Activated naive CD4-positive, alpha-beta T cell treated with anti-CD3 and anti-CD28 coated beads for 36 hours (primary cell): ENCODE measurements around the gene SNRPA. TPM values are rescaled to one million over a fixed set of nuclear protein-coding genes. Genes with fewer than 3 reads are reported as not detected.
A peak's percentile ranks its signal among the peaks of the same experiment; 100 is the strongest.

Experiments
- CTCF ChIA-PET: fragments of 350-600 bp; sonication (Branson Sonifier 250); formaldehyde crosslinking; loops from one replicate; lab custom pipeline; 2021; ENCODE audit warnings: antibody characterized with exemption; lab: Charles Lee
- DNase-seq: peaks from one replicate; pipeline ENCODE4 v3.0.0-alpha.2; 2020
- H3K27ac Mint-ChIP-seq: one replicate; pipeline ENCODE4 v1.8.0; 2021; ENCODE audit warnings: mild to moderate bottlenecking, mixed read lengths
- H3K27me3 Mint-ChIP-seq: one replicate; pipeline ENCODE4 v1.8.0; 2021; ENCODE audit warnings: low read depth, mixed read lengths
- H3K36me3 Mint-ChIP-seq: one replicate; pipeline ENCODE4 v1.8.0; 2021; ENCODE audit warnings: low read depth, mixed read lengths
- H3K4me1 Mint-ChIP-seq: one replicate; pipeline ENCODE4 v1.8.0; 2021; ENCODE audit warnings: low read depth, mixed read lengths
- H3K4me3 Mint-ChIP-seq: one replicate; pipeline ENCODE4 v1.8.0; 2021; ENCODE audit warnings: mild to moderate bottlenecking, moderate library complexity, mixed read lengths
- H3K9me3 Mint-ChIP-seq: one replicate; pipeline ENCODE4 v1.8.0; 2021; ENCODE audit warnings: mixed read lengths
- intact Hi-C: fragments of 100-400 bp; cut with micrococcal nuclease; formaldehyde crosslinking; loops from one replicate; pipeline ENCODE4 v1.15.1; 2023
- total RNA-seq, 2 experiments: library from RNA; stranded (reverse); gene quantifications; one replicate each; pipeline ENCODE4 v1.2.3, GENCODE V29; 2021

The SNRPA gene
- total RNA-seq, 2 experiments from 2014 or later = 264 to 312 TPM

- Mint-ChIP-seq H3K4me3 (peak overlapping the region; percentile 95), H3K36me3 (peaks cover 19% of the 10 kb centered on the region), H3K4me1 (peaks cover 39% of the 10 kb centered on the region), H3K27ac (peak overlapping the region; percentile 97), H3K9me3 (no peaks in the 10 kb centered on the region), H3K27me3 (no peaks in the 10 kb centered on the region)
- intact Hi-C loops = loop anchor here (1.0 to 5.0 kb wide), 4 partner anchors 100 to 638 kb away; partner anchors contain the start of genes C19orf47, PLD3, SERTAD1 and TGFB1
- peak; percentile 96 for DNase-seq
- CTCF ChIA-PET = no interaction called here
Observed at GRCh38 chr19:40714441-40715299, 36.3 kb upstream of the SNRPA start.

- H3K27ac Mint-ChIP-seq = peak overlapping the region; percentile 97
- peaks cover 53% of the 10 kb centered on the region for H3K4me1 Mint-ChIP-seq
- intact Hi-C loops = loop anchor here (1.0 to 5.0 kb wide), 10 partner anchors 8 to 636 kb away; partner anchors contain the start of genes ACTMAP, NUMBL, SERTAD1 and TGFB1
Observed at GRCh38 chr19:40716031-40716481, 34.9 kb upstream of the SNRPA start.

DNA sequence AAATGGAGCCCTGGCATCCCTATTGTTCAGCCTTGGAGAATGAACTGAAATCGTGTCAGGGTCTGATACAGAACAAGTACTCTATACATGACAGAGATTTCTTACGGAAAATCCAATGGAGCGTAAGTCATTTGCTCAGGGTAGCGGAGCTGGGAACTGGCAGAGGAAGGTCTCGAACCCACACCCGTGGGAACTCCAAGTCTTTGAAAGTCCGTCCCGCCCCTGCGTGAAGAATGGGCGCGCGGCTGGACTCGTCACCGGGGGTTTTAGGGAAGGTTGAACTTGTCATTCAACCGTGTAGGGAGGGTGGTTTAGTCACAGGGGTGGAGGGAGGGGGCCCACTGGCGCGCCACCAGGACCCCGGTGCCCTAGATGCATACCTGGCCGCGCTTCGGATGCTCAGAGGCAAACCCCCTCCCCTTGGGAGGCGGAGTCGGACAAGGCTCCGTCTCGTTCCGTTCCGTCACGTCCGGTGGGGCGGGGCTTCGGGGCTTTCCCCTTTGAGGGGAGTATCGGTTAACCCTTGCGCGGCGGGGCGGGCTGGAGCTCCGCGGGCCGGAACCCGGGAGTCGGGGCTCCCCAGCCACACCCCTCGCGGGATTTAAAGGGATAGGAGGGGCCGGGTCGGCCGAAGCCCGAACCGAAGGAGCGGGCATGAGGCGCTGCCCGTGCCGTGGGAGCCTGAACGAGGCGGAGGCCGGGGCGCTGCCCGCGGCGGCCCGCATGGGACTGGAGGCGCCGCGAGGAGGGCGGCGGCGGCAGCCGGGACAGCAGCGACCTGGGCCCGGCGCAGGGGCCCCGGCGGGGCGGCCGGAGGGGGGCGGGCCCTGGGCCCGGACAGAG, 34.3 kb upstream of the SNRPA start, which contains the start of the genes COQ8B and ITPKC:
TSS of gene COQ8B (minus strand) at position 405 of the 843 bp plus-strand sequence. CDS start 2,254 bp downstream, outside the sequence.
TSS of gene ITPKC (plus strand) at position 631 of the 843 bp plus-strand sequence. CDS start at position 655, 24 bp downstream.
- H3K4me3 Mint-ChIP-seq = peak within 1 kb of the TSS; percentile 95
- intact Hi-C loops = loop anchor here (1.0 to 5.0 kb wide), 10 partner anchors 8 to 636 kb away; partner anchors contain the start of genes ACTMAP, NUMBL, SERTAD1 and TGFB1
- no peaks in the 10 kb centered on the region for H3K9me3 Mint-ChIP-seq
- no peaks in the 10 kb centered on the region for H3K27me3 Mint-ChIP-seq
- peaks cover 12% of the 10 kb centered on the region for H3K36me3 Mint-ChIP-seq
- CTCF ChIA-PET = interaction anchor here (0.6 to 2.0 kb wide), 7 partner anchors 36 to 90 kb away, joined by 3 to 7 read pairs (median 3); partner anchors contain the start of genes EGLN2 and RAB4B
- H3K27ac Mint-ChIP-seq = peak within 1 kb of the TSS; percentile 97
- H3K4me1 Mint-ChIP-seq = peaks cover 54% of the 10 kb centered on the region
- DNase-seq = peak; percentile 100

More at GRCh38 chr19:40716031-40716481, 34.9 kb upstream of the SNRPA start:
- peak; percentile 83 for DNase-seq
- H3K27me3 Mint-ChIP-seq = no peaks in the 10 kb centered on the region
- H3K4me3 Mint-ChIP-seq = peak overlapping the region; percentile 95
- CTCF ChIA-PET = interaction anchor here (0.6 to 2.0 kb wide), 5 partner anchors 37 to 91 kb away, joined by 3 to 7 read pairs (median 3); partner anchors contain the start of genes EGLN2 and RAB4B
- no peaks in the 10 kb centered on the region for H3K9me3 Mint-ChIP-seq
- peaks cover 14% of the 10 kb centered on the region for H3K36me3 Mint-ChIP-seq

DNA sequence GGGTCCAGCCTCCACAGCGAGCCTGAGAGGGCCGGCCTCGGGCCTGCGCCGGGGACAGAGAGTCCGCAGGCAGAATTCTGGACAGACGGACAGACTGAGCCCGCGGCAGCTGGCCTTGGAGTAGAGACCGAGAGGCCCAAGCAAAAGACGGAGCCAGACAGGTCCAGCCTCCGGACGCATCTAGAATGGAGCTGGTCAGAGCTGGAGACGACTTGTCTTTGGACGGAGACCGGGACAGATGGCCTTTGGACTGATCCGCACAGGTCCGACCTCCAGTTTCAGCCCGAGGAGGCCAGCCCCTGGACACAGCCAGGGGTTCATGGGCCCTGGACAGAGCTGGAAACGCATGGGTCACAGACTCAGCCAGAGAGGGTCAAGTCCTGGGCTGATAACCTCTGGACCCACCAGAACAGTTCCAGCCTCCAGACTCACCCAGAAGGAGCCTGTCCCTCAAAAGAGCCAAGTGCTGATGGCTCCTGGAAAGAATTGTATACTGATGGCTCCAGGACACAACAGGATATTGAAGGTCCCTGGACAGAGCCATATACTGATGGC, 33.6 kb upstream of the SNRPA start:
- H3K9me3 Mint-ChIP-seq = no peaks in the 10 kb centered on the region
- no peak for DNase-seq
- intact Hi-C loops = loop anchor here (2.0 to 5.0 kb wide), 4 partner anchors 55 to 635 kb away; partner anchors contain the start of genes SERTAD1 and TGFB1
- peak overlapping the region; percentile 79 for H3K4me3 Mint-ChIP-seq
- peaks cover 60% of the 10 kb centered on the region for H3K4me1 Mint-ChIP-seq
- no peaks in the 10 kb centered on the region for H3K27me3 Mint-ChIP-seq
- H3K36me3 Mint-ChIP-seq = peaks cover 11% of the 10 kb centered on the region
- no peak overlapping the region for H3K27ac Mint-ChIP-seq
- CTCF ChIA-PET = interaction anchor here (1.0 to 2.0 kb wide), 4 partner anchors 38 to 88 kb away, joined by 3 to 5 read pairs (median 3); partner anchors contain the start of gene EGLN2

DNA sequence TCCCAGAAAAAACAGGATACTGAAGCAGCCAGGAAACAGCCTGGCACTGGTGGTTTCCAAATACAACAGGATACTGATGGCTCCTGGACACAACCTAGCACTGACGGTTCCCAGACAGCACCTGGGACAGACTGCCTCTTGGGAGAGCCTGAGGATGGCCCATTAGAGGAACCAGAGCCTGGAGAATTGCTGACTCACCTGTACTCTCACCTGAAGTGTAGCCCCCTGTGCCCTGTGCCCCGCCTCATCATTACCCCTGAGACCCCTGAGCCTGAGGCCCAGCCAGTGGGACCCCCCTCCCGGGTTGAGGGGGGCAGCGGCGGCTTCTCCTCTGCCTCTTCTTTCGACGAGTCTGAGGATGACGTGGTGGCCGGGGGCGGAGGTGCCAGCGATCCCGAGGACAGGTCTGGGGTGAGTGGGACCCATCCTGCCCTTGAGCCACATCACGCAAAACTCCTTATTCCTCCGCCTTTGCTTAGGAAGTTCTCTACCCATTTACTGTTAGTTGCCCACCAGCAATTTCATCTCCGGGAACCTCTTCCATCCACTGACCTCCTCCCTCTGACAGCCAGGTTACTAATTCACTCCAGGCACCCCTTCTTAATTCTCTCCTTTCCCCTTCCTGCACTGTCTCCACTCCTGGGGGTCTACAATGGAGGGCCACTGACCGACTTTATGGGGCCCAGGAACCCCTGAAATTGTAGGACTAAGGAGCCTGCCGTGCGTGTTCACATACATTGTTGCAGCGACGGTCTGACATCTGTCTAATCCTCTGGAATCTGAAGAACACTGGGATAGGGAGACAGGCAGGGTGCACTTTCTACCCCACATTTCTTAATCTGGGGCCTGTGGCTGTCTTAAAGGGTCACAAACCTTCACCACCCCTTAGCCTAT, 32.9 kb upstream of the SNRPA start:
- H3K9me3 Mint-ChIP-seq = no peaks in the 10 kb centered on the region
- intact Hi-C loops = loop anchor here (2.0 to 5.0 kb wide), 4 partner anchors 55 to 634 kb away; partner anchors contain the start of genes SERTAD1 and TGFB1
- no peaks in the 10 kb centered on the region for H3K27me3 Mint-ChIP-seq
- H3K4me1 Mint-ChIP-seq = peaks cover 62% of the 10 kb centered on the region
- peak; percentile 23 for DNase-seq
- CTCF ChIA-PET = interaction anchor here (1.6 to 2.0 kb wide), 2 partner anchors 37 to 88 kb away, joined by 3 to 5 read pairs; no protein-coding TSS in a partner anchor
- peaks cover 7% of the 10 kb centered on the region for H3K36me3 Mint-ChIP-seq
- peak overlapping the region; percentile 80 for H3K27ac Mint-ChIP-seq
- peak overlapping the region; percentile 79 for H3K4me3 Mint-ChIP-seq

DNA sequence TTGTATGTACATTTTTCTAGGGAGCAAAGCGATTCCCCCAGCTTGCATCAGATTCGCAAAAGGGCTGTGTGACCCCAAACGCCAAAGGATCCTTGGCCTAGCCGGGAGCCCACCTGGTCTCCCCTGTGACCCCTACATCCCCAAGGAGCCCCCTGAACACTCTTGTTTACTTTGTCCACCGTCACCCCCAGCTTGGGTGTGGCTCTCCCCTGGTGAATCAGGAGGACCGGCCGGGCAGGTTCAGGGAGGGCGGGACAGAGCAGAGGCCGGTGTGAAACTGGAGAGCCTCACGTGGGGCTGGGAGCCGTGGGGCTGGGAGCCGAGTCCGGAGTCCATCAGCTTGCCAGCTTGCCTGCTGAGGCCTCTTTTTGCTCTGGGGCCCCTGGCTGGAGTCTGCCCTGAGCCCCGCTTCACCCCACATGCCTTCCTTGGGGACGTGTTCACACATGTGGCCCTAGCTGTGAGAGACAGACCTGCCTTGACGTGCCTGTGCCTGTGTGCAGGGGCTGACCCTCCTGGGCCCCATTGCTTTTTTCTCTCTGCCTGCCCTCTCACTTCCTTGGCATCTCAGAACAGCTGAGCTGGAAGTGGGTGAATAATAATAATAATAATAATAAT, 32.1 kb upstream of the SNRPA start:
- peaks cover 9% of the 10 kb centered on the region for H3K36me3 Mint-ChIP-seq
- intact Hi-C loops = loop anchor here (5.0 kb wide), 2 partner anchors 292 to 633 kb away; partner anchors contain the start of genes SERTAD1 and TGFB1

DNA sequence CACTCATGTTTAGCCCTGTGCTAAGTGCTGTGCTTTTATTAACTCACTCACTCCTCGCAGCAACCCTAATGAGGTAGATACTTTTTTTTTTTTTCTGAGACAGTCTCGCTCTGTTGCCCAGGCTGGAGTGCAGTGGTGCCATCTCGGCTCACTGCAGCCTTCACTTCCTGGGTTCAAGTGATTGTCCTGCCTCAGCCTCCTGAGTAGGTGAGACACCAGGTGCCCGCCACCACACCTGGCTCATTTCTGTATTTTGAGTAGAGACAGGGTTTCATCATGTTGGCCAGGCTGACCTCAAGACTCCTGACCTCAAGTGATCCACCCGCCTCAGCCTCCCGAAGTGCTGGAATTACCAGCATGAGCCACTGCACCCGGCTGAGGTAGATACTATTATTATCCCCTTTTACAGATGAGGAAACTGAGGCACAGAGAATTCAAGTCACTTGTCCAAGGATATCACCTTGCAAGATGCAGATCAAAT, 31.5 kb upstream of the SNRPA start:
- intact Hi-C loops = loop anchor here (5.0 kb wide), 2 partner anchors 292 to 633 kb away; partner anchors contain the start of genes SERTAD1 and TGFB1
- Mint-ChIP-seq H3K27me3 (no peaks in the 10 kb centered on the region), H3K9me3 (no peaks in the 10 kb centered on the region), H3K36me3 (peaks cover 12% of the 10 kb centered on the region), H3K27ac (no peak overlapping the region), H3K4me3 (peak overlapping the region; percentile 79), H3K4me1 (peaks cover 67% of the 10 kb centered on the region)
- DNase-seq = no peak
- CTCF ChIA-PET = no interaction called here

More for the DNA sequence above, 32.1 kb upstream of the SNRPA start:
- H3K27me3 Mint-ChIP-seq = no peaks in the 10 kb centered on the region
- peak overlapping the region; percentile 80 for H3K27ac Mint-ChIP-seq
- no peaks in the 10 kb centered on the region for H3K9me3 Mint-ChIP-seq
- DNase-seq = peak; percentile 44
- peak overlapping the region; percentile 79 for H3K4me3 Mint-ChIP-seq
- CTCF ChIA-PET = no interaction called here
- H3K4me1 Mint-ChIP-seq = peaks cover 65% of the 10 kb centered on the region

- no peaks in the 10 kb centered on the region for H3K27me3 Mint-ChIP-seq
- peaks cover 63% of the 10 kb centered on the region for H3K4me1 Mint-ChIP-seq
- peaks cover 20% of the 10 kb centered on the region for H3K36me3 Mint-ChIP-seq
Observed at GRCh38 chr19:40721140-40721486, 29.9 kb upstream of the SNRPA start.

GRCh38 chr19:40721936-40722661, 28.9 kb upstream of the SNRPA start:
- no peaks in the 10 kb centered on the region for H3K27me3 Mint-ChIP-seq
- no peaks in the 10 kb centered on the region for H3K9me3 Mint-ChIP-seq
- DNase-seq = no peak
- peaks cover 62% of the 10 kb centered on the region for H3K4me1 Mint-ChIP-seq
- no peak overlapping the region for H3K4me3 Mint-ChIP-seq
- H3K27ac Mint-ChIP-seq = no peak overlapping the region
- intact Hi-C loops = no loop called here
- H3K36me3 Mint-ChIP-seq = peaks cover 22% of the 10 kb centered on the region
- CTCF ChIA-PET = interaction anchor here (0.6 to 1.3 kb wide), 6 partner anchors 21 to 304 kb away, joined by 3 read pairs; no protein-coding TSS in a partner anchor

More at GRCh38 chr19:40721140-40721486, 29.9 kb upstream of the SNRPA start:
- no peak for DNase-seq
- CTCF ChIA-PET = interaction anchor here (0.9 to 1.3 kb wide), 4 partner anchors 23 to 91 kb away, joined by 3 to 4 read pairs (median 3); no protein-coding TSS in a partner anchor
- no peak overlapping the region for H3K27ac Mint-ChIP-seq
- H3K9me3 Mint-ChIP-seq = no peaks in the 10 kb centered on the region
- intact Hi-C loops = no loop called here
- H3K4me3 Mint-ChIP-seq = no peak overlapping the region
